HL-60/S4 treated with retinoic acid at 250 ng/mL for 4 days and 3 days (cell line): ENCODE results near the gene KLHL24.
"Not testable (repeated sequence)": the region's sequence is repeated elsewhere in the genome, so short reads cannot be mapped to it uniquely, and the experiment has no call there.

Experiments
- in situ Hi-C: fragments of 300-500 bp; cut with MboI; formaldehyde crosslinking; loops from 2 replicates; pipeline ENCODE4 v1.7.0; 2022; ENCODE audit warnings: low sequenced_read_pairs

The KLHL24 gene

GRCh38 chr3:183635431-183636220 is at the start of gene KLHL24:
KLHL24 (plus strand) TSS chr3:183635623; CDS start chr3:183650357, 14,734 bp downstream.
- in situ Hi-C loops, result no loop called here

- in situ Hi-C loops, result no loop called here
Measured at GRCh38 chr3:183586477-183586876, 48.9 kb upstream of the KLHL24 start.

- in situ Hi-C loops, result no loop called here
Measured at GRCh38 chr3:183587336-183587735, 48.1 kb upstream of the KLHL24 start.

GRCh38 chr3:183590442-183590841 is 45.0 kb upstream of the KLHL24 start:
- in situ Hi-C loops, result no loop called here

GRCh38 chr3:183591881-183592521 is 43.4 kb upstream of the KLHL24 start:
- in situ Hi-C loops, result no loop called here

- in situ Hi-C loops, result no loop called here
Measured at GRCh38 chr3:183592821-183593220, 42.6 kb upstream of the KLHL24 start.

GRCh38 chr3:183594636-183595035 is 40.8 kb upstream of the KLHL24 start:
- in situ Hi-C loops, result no loop called here

- in situ Hi-C loops, result no loop called here
Measured at GRCh38 chr3:183597959-183598358, 37.5 kb upstream of the KLHL24 start.

- in situ Hi-C loops, result not testable (repeated sequence)
Measured at GRCh38 chr3:183611326-183611725, 24.1 kb upstream of the KLHL24 start.

- in situ Hi-C loops, result no loop called here
Measured at GRCh38 chr3:183613366-183614285, 21.8 kb upstream of the KLHL24 start.

GRCh38 chr3:183618542-183618941 is 16.9 kb upstream of the KLHL24 start:
- in situ Hi-C loops, result no loop called here

- in situ Hi-C loops, result no loop called here
Measured at GRCh38 chr3:183619010-183619409, 16.4 kb upstream of the KLHL24 start.

GRCh38 chr3:183619624-183620251 is 15.7 kb upstream of the KLHL24 start:
- in situ Hi-C loops, result no loop called here

- in situ Hi-C loops, result no loop called here
Measured at GRCh38 chr3:183620252-183620628, 15.2 kb upstream of the KLHL24 start.

GRCh38 chr3:183622473-183622872 is 12.9 kb upstream of the KLHL24 start:
- in situ Hi-C loops, result not testable (repeated sequence)

- in situ Hi-C loops, result no loop called here
Measured at GRCh38 chr3:183626877-183627594, 8.4 kb upstream of the KLHL24 start.

- in situ Hi-C loops, result no loop called here
Measured at GRCh38 chr3:183629546-183630301, 5.7 kb upstream of the KLHL24 start.

- in situ Hi-C loops, result no loop called here
Measured at GRCh38 chr3:183631715-183632114, 3.7 kb upstream of the KLHL24 start.

GRCh38 chr3:183632725-183633124 is 2.7 kb upstream of the KLHL24 start:
- in situ Hi-C loops, result not testable (repeated sequence)

- in situ Hi-C loops, result no loop called here
Measured at GRCh38 chr3:183634707-183635106, 716 bp upstream of the KLHL24 start.
